Measurements from ENCODE around the gene ARL5C.

- no peak for TF ChIP-seq POLR2A (IDR thresholded peaks at IDR 0.05)
- TF ChIP-seq, protein P1, sequence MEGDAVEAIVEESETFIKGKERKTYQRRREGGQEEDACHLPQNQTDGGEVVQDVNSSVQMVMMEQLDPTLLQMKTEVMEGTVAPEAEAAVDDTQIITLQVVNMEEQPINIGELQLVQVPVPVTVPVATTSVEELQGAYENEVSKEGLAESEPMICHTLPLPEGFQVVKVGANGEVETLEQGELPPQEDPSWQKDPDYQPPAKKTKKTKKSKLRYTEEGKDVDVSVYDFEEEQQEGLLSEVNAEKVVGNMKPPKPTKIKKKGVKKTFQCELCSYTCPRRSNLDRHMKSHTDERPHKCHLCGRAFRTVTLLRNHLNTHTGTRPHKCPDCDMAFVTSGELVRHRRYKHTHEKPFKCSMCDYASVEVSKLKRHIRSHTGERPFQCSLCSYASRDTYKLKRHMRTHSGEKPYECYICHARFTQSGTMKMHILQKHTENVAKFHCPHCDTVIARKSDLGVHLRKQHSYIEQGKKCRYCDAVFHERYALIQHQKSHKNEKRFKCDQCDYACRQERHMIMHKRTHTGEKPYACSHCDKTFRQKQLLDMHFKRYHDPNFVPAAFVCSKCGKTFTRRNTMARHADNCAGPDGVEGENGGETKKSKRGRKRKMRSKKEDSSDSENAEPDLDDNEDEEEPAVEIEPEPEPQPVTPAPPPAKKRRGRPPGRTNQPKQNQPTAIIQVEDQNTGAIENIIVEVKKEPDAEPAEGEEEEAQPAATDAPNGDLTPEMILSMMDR (IDR thresholded peaks at IDR 0.05): no peak
These were observed 17.1 kb upstream of the ARL5C start for GRCh38 chr17:39183045-39183444.

All from thyroid gland (tissue), 4 donors.